ENCODE measurements around the gene YIF1A. TPM values are rescaled to one million over a fixed set of nuclear protein-coding genes. Genes with fewer than 3 reads are reported as not detected.
"Not testable (repeated sequence)": the region's sequence is repeated elsewhere in the genome, so short reads cannot be mapped to it uniquely, and the experiment has no call there.

The YIF1A gene
- polyA plus RNA-seq, 1 experiment: 228 TPM

- ChIA-PET POLR2A (no interaction called here), CTCF (interaction anchor here (0.9 to 1.6 kb wide), 3 partner anchors 23 to 52 kb away, joined by 3 to 4 read pairs (median 4); no protein-coding TSS in a partner anchor)
- peaks cover 27% of the 10 kb centered on the region for H3K36me3 ChIP-seq (ENCODE audit: control insufficient read depth, insufficient read depth, low read length)
- no peak for TF ChIP-seq CTCF (IDR thresholded peaks at IDR 0.05; ENCODE audit: insufficient read depth, low read depth, low read length)
- no peak for DNase-seq (ENCODE audit: low read depth)
- H3K27me3 ChIP-seq (ENCODE audit: control insufficient read depth, insufficient read depth, low read length): no peaks in the 10 kb centered on the region
- no peak overlapping the region for H3K4me3 ChIP-seq (ENCODE audit: low read depth, low read length)
Observed at GRCh38 chr11:66259956-66260355, 29.0 kb downstream of the YIF1A start.

GRCh38 chr11:66259225-66259624 lies 29.7 kb downstream of the YIF1A start:
- ChIA-PET CTCF (interaction anchor here (0.6 to 1.6 kb wide), 4 partner anchors 12 to 310 kb away, joined by 3 to 7 read pairs (median 4); no protein-coding TSS in a partner anchor), POLR2A (no interaction called here)

GRCh38 chr11:66258473-66258893 lies 30.5 kb downstream of the YIF1A start:
- no peak for DNase-seq (ENCODE audit: low read depth)
- POLR2A ChIA-PET: no interaction called here
- TF ChIP-seq CTCF (IDR thresholded peaks at IDR 0.05; ENCODE audit: insufficient read depth, low read depth, low read length): no peak
- CTCF ChIA-PET: interaction anchor here (0.6 to 1.6 kb wide), 4 partner anchors 11 to 408 kb away, joined by 3 to 7 read pairs (median 3); no protein-coding TSS in a partner anchor
- H3K36me3 ChIP-seq (ENCODE audit: control insufficient read depth, insufficient read depth, low read length): peaks cover 20% of the 10 kb centered on the region
- H3K4me3 ChIP-seq (ENCODE audit: low read depth, low read length): peak overlapping the region; percentile 83
- no peaks in the 10 kb centered on the region for H3K27me3 ChIP-seq (ENCODE audit: control insufficient read depth, insufficient read depth, low read length)

More at GRCh38 chr11:66259225-66259624, 29.7 kb downstream of the YIF1A start:
- DNase-seq (ENCODE audit: low read depth): no peak
- Histone ChIP-seq H3K4me3 (ENCODE audit: low read depth, low read length) (no peak overlapping the region), H3K36me3 (ENCODE audit: control insufficient read depth, insufficient read depth, low read length) (peaks cover 23% of the 10 kb centered on the region), H3K27me3 (ENCODE audit: control insufficient read depth, insufficient read depth, low read length) (no peaks in the 10 kb centered on the region)
- TF ChIP-seq CTCF (IDR thresholded peaks at IDR 0.05; ENCODE audit: insufficient read depth, low read depth, low read length): no peak

GRCh38 chr11:66253081-66253480 lies 35.9 kb downstream of the YIF1A start:
- POLR2A ChIA-PET; DNase-seq (ENCODE audit: low read depth); H3K36me3 ChIP-seq (ENCODE audit: control insufficient read depth, insufficient read depth, low read length); H3K4me3 ChIP-seq (ENCODE audit: low read depth, low read length); CTCF ChIA-PET; H3K27me3 ChIP-seq (ENCODE audit: control insufficient read depth, insufficient read depth, low read length): not testable (repeated sequence)

GRCh38 chr11:66251809-66252208 lies 37.1 kb downstream of the YIF1A start:
- Histone ChIP-seq H3K36me3 (ENCODE audit: control insufficient read depth, insufficient read depth, low read length) (peaks cover 8% of the 10 kb centered on the region), H3K27me3 (ENCODE audit: control insufficient read depth, insufficient read depth, low read length) (no peaks in the 10 kb centered on the region), H3K4me3 (ENCODE audit: low read depth, low read length) (no peak overlapping the region)
- POLR2A ChIA-PET: no interaction called here
- CTCF ChIA-PET: interaction anchor here (3.2 kb wide), 1 partner anchor 29 kb away, joined by 13 read pairs; no protein-coding TSS in a partner anchor
- no peak for TF ChIP-seq CTCF (IDR thresholded peaks at IDR 0.05; ENCODE audit: insufficient read depth, low read depth, low read length)
- no peak for DNase-seq (ENCODE audit: low read depth)

- Histone ChIP-seq H3K27me3 (ENCODE audit: control insufficient read depth, insufficient read depth, low read length) (no peaks in the 10 kb centered on the region), H3K4me3 (ENCODE audit: low read depth, low read length) (no peak overlapping the region), H3K36me3 (ENCODE audit: control insufficient read depth, insufficient read depth, low read length) (peaks cover 11% of the 10 kb centered on the region)
- TF ChIP-seq CTCF (IDR thresholded peaks at IDR 0.05; ENCODE audit: insufficient read depth, low read depth, low read length): no peak
- ChIA-PET CTCF (no interaction called here), POLR2A (no interaction called here)
- no peak for DNase-seq (ENCODE audit: low read depth)
Observed at GRCh38 chr11:66248903-66249302, 40.0 kb downstream of the YIF1A start.
